MCF 10A (cell line): ENCODE results near the gene CRYBA1. TPM values are rescaled to one million over a fixed set of nuclear protein-coding genes. Genes with fewer than 3 reads are reported as not detected.

ENCODE experiments used
- BruUV-seq: library from RNA; stranded (reverse); fragments of 400-500 nt; replicated peaks from 2 replicates; lab custom pipeline; 2021; lab: Mats Ljungman, UMichigan
- CTCF ChIA-PET: fragments of 300-600 bp; sonication (Branson Sonifier 250); formaldehyde crosslinking; extraction: SDS; loops from one replicate; lab custom pipeline; 2021; ENCODE audit warnings: antibody characterized with exemption, inconsistent platforms; lab: Yijun Ruan, JAX
- POLR2A ChIA-PET: fragments of 300-600, 350-650 bp; sonication (Branson Sonifier 250); formaldehyde crosslinking; extraction: SDS; loops from one replicate; lab custom pipeline; 2020; ENCODE audit warnings: antibody characterized with exemption, inconsistent platforms; lab: Yijun Ruan, JAX
- DNase-seq: peaks from one replicate; pipeline ENCODE4 v3.0.0-alpha.2; 2018; ENCODE audit not compliant: unreplicated experiment
- H3K27ac Mint-ChIP-seq: one replicate; pipeline ENCODE4 v1.8.0; 2022; ENCODE audit warnings: mild to moderate bottlenecking, low read depth, mixed read lengths; ENCODE audit not compliant: unreplicated experiment
- H3K27me3 Mint-ChIP-seq: one replicate; pipeline ENCODE4 v1.8.0; 2022; ENCODE audit warnings: mixed read lengths; ENCODE audit not compliant: insufficient read depth, unreplicated experiment
- H3K36me3 Mint-ChIP-seq: one replicate; pipeline ENCODE4 v1.8.0; 2022; ENCODE audit warnings: mild to moderate bottlenecking, moderate library complexity, mixed read lengths; ENCODE audit not compliant: insufficient read depth, unreplicated experiment
- H3K4me1 Mint-ChIP-seq: one replicate; pipeline ENCODE4 v1.8.0; 2022; ENCODE audit warnings: mixed read lengths; ENCODE audit not compliant: insufficient read depth, unreplicated experiment
- H3K4me3 Mint-ChIP-seq: one replicate; pipeline ENCODE4 v1.8.0; 2022; ENCODE audit warnings: mild to moderate bottlenecking, moderate library complexity, mixed read lengths; ENCODE audit not compliant: unreplicated experiment
- H3K9me3 Mint-ChIP-seq: one replicate; pipeline ENCODE4 v1.8.0; 2022; ENCODE audit warnings: mixed read lengths; ENCODE audit not compliant: unreplicated experiment
- intact Hi-C: fragments of 100-400 bp; cut with micrococcal nuclease; formaldehyde crosslinking; loops from 2 replicates; pipeline ENCODE4 v1.14.1; 2022
- total RNA-seq: library from RNA; stranded (reverse); gene quantifications from 2 replicates; pipeline ENCODE4 v1.2.3, GENCODE V29; 2022
- TF ChIP-seq, protein P1 (sequence below): fragments of 200-600 bp; IDR thresholded peaks from one replicate; pipeline ENCODE4 v1.8.0; 2022; ENCODE audit warnings: antibody characterized with exemption, mild to moderate bottlenecking; ENCODE audit not compliant: unreplicated experiment

The CRYBA1 gene
- total RNA-seq, 1 experiment from 2014 or later, result not detected

DNA sequence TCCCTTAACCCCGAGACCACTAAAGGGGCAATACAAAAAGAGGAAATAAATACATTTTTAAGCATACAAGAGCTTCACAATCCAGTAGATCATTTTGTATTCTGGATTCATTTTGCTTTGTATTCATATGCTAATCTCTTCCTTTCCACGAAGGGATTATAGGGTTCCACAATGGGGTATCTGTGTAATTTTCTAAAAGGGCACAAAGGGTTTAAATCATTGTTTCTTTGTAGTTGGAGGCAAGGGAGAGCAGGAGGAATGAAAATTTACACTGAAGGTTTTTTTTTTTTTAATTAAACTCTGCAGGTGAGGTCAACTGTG, 47.9 kb downstream of the CRYBA1 start:
- H3K4me3 Mint-ChIP-seq, result peak overlapping the region; percentile 99
- H3K27me3 Mint-ChIP-seq, result no peaks in the 10 kb centered on the region
- peaks cover 10% of the 10 kb centered on the region for H3K4me1 Mint-ChIP-seq
- TF ChIP-seq, protein P1, sequence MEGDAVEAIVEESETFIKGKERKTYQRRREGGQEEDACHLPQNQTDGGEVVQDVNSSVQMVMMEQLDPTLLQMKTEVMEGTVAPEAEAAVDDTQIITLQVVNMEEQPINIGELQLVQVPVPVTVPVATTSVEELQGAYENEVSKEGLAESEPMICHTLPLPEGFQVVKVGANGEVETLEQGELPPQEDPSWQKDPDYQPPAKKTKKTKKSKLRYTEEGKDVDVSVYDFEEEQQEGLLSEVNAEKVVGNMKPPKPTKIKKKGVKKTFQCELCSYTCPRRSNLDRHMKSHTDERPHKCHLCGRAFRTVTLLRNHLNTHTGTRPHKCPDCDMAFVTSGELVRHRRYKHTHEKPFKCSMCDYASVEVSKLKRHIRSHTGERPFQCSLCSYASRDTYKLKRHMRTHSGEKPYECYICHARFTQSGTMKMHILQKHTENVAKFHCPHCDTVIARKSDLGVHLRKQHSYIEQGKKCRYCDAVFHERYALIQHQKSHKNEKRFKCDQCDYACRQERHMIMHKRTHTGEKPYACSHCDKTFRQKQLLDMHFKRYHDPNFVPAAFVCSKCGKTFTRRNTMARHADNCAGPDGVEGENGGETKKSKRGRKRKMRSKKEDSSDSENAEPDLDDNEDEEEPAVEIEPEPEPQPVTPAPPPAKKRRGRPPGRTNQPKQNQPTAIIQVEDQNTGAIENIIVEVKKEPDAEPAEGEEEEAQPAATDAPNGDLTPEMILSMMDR, result no peak
- POLR2A ChIA-PET, result interaction anchor here (0.6 to 5.3 kb wide), 46 partner anchors 8 to 880 kb away, joined by 3 to 83 read pairs (median 4); partner anchors contain the start of genes MYO18A, SDF2, SSH2 and SUPT6H
- no peak for DNase-seq
- BruUV-seq, result TSS peak; percentile 96
- no peaks in the 10 kb centered on the region for H3K9me3 Mint-ChIP-seq
- intact Hi-C loops, result loop anchor here (5.0 kb wide), 1 partner anchor 52 kb away; no protein-coding TSS in a partner anchor
- peaks cover 36% of the 10 kb centered on the region for H3K36me3 Mint-ChIP-seq
- H3K27ac Mint-ChIP-seq, result peak overlapping the region; percentile 93
- CTCF ChIA-PET, result interaction anchor here (0.6 to 1.3 kb wide), 7 partner anchors 38 to 552 kb away, joined by 3 to 5 read pairs (median 3); no protein-coding TSS in a partner anchor

DNA sequence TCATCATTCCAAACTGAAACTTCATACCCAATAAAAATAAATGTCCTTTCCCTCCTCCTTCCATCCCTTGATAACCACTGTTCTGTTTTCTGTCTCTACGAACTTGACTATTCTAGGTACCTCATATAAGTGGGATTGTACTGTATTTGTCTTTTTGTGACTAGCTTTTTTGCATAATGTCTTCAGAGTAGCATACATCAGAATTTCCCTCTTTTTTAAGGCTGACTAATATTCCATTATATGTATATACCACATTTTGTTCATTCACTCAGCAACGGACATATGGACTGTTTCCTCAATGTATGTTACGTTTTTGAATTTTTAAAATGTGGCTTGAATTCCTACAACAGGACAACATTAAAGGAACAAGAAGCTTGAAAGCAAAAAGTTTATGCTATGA, 48.8 kb downstream of the CRYBA1 start:
- peaks cover 9% of the 10 kb centered on the region for H3K4me1 Mint-ChIP-seq
- H3K27ac Mint-ChIP-seq, result peak overlapping the region; percentile 93
- no TSS peak for BruUV-seq
- H3K36me3 Mint-ChIP-seq, result peaks cover 34% of the 10 kb centered on the region
- H3K9me3 Mint-ChIP-seq, result no peaks in the 10 kb centered on the region
- intact Hi-C loops, result no loop called here
- ChIA-PET CTCF (interaction anchor here (0.6 to 1.3 kb wide), 2 partner anchors 67 to 116 kb away, joined by 3 to 5 read pairs; partner anchors contain the start of gene MYO18A), POLR2A (interaction anchor here (0.6 to 3.6 kb wide), 8 partner anchors 10 to 485 kb away, joined by 3 to 63 read pairs (median 3); partner anchors contain the start of genes MYO18A and TAOK1)
- H3K27me3 Mint-ChIP-seq, result no peaks in the 10 kb centered on the region
- peak overlapping the region; percentile 99 for H3K4me3 Mint-ChIP-seq
- TF ChIP-seq, protein P1, result no peak
- no peak for DNase-seq

DNA sequence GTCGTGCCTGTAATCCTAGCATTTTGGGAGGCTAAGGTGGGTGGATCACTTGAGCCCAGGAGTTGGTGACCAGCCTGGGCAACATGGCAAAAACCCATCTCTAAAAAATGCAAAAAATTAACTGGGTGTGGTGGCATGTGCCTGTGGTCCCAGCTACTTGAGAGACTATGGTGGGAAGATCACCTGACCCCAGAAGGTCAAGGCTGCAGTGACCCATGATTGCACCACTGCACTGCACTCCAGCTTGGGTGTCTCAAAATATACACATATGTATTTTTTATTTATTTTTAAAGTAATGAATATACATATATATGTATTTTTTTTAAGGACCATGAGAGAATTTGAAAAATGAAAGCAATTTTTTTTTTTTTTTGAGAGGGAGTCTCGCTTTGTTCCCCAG, 52.4 kb downstream of the CRYBA1 start:
- CTCF ChIA-PET, result interaction anchor here (0.6 kb wide), 1 partner anchor 34 kb away, joined by 4 read pairs; no protein-coding TSS in a partner anchor
- intact Hi-C loops, result no loop called here
- no peaks in the 10 kb centered on the region for H3K9me3 Mint-ChIP-seq

DNA sequence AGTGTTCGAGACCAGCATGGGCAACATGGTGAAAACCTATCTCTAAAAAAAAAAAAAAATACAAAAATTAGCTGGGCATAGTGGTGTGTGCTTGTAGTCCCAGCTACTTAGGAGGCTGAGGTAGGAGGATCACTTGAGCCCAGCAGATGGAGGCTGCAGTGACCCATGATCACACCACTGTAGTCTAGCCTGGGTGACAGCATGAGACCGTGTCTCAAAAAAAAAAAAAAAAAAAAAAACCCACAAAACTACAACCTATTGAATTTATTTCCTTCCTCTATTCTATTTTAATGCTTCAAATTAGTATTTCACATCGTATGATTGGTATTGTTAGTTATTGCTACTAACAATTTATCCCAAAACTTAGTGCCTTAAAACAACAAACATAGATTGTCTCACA, 56.7 kb downstream of the CRYBA1 start:
- ChIA-PET CTCF (interaction anchor here (0.8 kb wide), 1 partner anchor 158 kb away, joined by 3 read pairs; no protein-coding TSS in a partner anchor), POLR2A (interaction anchor here (0.8 kb wide), 1 partner anchor 9 kb away, joined by 5 read pairs; the partner anchor contains the start of gene NUFIP2)
- BruUV-seq, result no TSS peak
- no peaks in the 10 kb centered on the region for H3K9me3 Mint-ChIP-seq
- TF ChIP-seq, protein P1, result no peak
- H3K4me3 Mint-ChIP-seq, result no peak overlapping the region
- peaks cover 7% of the 10 kb centered on the region for H3K36me3 Mint-ChIP-seq
- no peaks in the 10 kb centered on the region for H3K27me3 Mint-ChIP-seq
- no peak overlapping the region for H3K27ac Mint-ChIP-seq
- DNase-seq, result no peak
- intact Hi-C loops, result no loop called here
- H3K4me1 Mint-ChIP-seq, result no peaks in the 10 kb centered on the region

More for the DNA sequence above, 52.4 kb downstream of the CRYBA1 start:
- H3K36me3 Mint-ChIP-seq, result peaks cover 8% of the 10 kb centered on the region
- BruUV-seq, result no TSS peak
- peaks cover 9% of the 10 kb centered on the region for H3K4me1 Mint-ChIP-seq
- no peak overlapping the region for H3K4me3 Mint-ChIP-seq
- no peak for DNase-seq
- TF ChIP-seq, protein P1, result no peak
- no peak overlapping the region for H3K27ac Mint-ChIP-seq
- POLR2A ChIA-PET, result interaction anchor here (0.7 kb wide), 1 partner anchor 58 kb away, joined by 3 read pairs; no protein-coding TSS in a partner anchor
- H3K27me3 Mint-ChIP-seq, result no peaks in the 10 kb centered on the region

Other genes starting within 250 kb of the CRYBA1 start
- not detected in 2 replicates for gene SEZ6, start 240.8 kb upstream of the CRYBA1 start, total RNA-seq
- gene PIPOX, start 203.7 kb upstream of the CRYBA1 start, total RNA-seq, result not detected in 2 replicates
- 24.0 and 24.8 TPM in 2 replicates for gene MYO18A, start 66.5 kb upstream of the CRYBA1 start, total RNA-seq
- 78.6 and 88.0 TPM in 2 replicates for gene NUFIP2, start 47.3 kb downstream of the CRYBA1 start, total RNA-seq
- gene TAOK1, start 143.5 kb downstream of the CRYBA1 start, total RNA-seq, result 68.7 and 84.2 TPM in 2 replicates